ENCODE results near the gene ELMO3. TPM values are rescaled to one million over a fixed set of nuclear protein-coding genes. Genes with fewer than 3 reads are reported as not detected.

ELMO3 gene
- total RNA-seq, 1 donor from 2014 or later: 0.80 TPM

GRCh38 chr16:67230809-67231660, 32.1 kb downstream of the ELMO3 start:
- Histone ChIP-seq H3K27ac (replicated peaks) (no peak overlapping the region), H3K9me3 (replicated peaks) (no peaks in the 10 kb centered on the region), H3K27me3 (ENCODE audit: low read depth) (no peaks in the 10 kb centered on the region), H3K4me3 (no peak overlapping the region), H3K36me3 (peaks cover 79% of the 10 kb centered on the region), H3K4me1 (peaks cover 24% of the 10 kb centered on the region)
- DNase-seq: no peak
- no peak for TF ChIP-seq CTCF (IDR thresholded peaks at IDR 0.05; ENCODE audit: borderline replicate concordance)
- intact Hi-C loops (cut with micrococcal nuclease): no loop called here

- no peak for DNase-seq
- no peaks in the 10 kb centered on the region for H3K27me3 ChIP-seq (ENCODE audit: low read depth)
- peaks cover 97% of the 10 kb centered on the region for H3K36me3 ChIP-seq
- H3K4me3 ChIP-seq: no peak overlapping the region
- no peak for TF ChIP-seq CTCF (IDR thresholded peaks at IDR 0.05; ENCODE audit: borderline replicate concordance)
- H3K4me1 ChIP-seq: no peaks in the 10 kb centered on the region
- H3K27ac ChIP-seq (replicated peaks): no peak overlapping the region
- intact Hi-C loops (cut with micrococcal nuclease): no loop called here
- H3K9me3 ChIP-seq (replicated peaks): no peaks in the 10 kb centered on the region
Measured at GRCh38 chr16:67233596-67233995, 34.7 kb downstream of the ELMO3 start.

- Histone ChIP-seq H3K9me3 (replicated peaks) (no peaks in the 10 kb centered on the region), H3K27me3 (ENCODE audit: low read depth) (no peaks in the 10 kb centered on the region), H3K4me1 (no peaks in the 10 kb centered on the region), H3K4me3 (no peak overlapping the region), H3K27ac (replicated peaks) (no peak overlapping the region), H3K36me3 (peaks cover 97% of the 10 kb centered on the region)
- no peak for TF ChIP-seq CTCF (IDR thresholded peaks at IDR 0.05; ENCODE audit: borderline replicate concordance)
- intact Hi-C loops (cut with micrococcal nuclease): no loop called here
- DNase-seq: no peak
Measured at GRCh38 chr16:67234180-67234597, 35.3 kb downstream of the ELMO3 start.

- H3K27me3 ChIP-seq (ENCODE audit: low read depth): no peaks in the 10 kb centered on the region
- H3K27ac ChIP-seq (replicated peaks): no peak overlapping the region
- peaks cover 87% of the 10 kb centered on the region for H3K36me3 ChIP-seq
- DNase-seq: no peak
- H3K9me3 ChIP-seq (replicated peaks): no peaks in the 10 kb centered on the region
- H3K4me3 ChIP-seq: no peak overlapping the region
- intact Hi-C loops (cut with micrococcal nuclease): no loop called here
- peaks cover 13% of the 10 kb centered on the region for H3K4me1 ChIP-seq
- no peak for TF ChIP-seq CTCF (IDR thresholded peaks at IDR 0.05; ENCODE audit: borderline replicate concordance)
Measured at GRCh38 chr16:67235816-67236562, 37.1 kb downstream of the ELMO3 start.

GRCh38 chr16:67236563-67237395, 37.8 kb downstream of the ELMO3 start:
- H3K27ac ChIP-seq (replicated peaks): no peak overlapping the region
- no peaks in the 10 kb centered on the region for H3K27me3 ChIP-seq (ENCODE audit: low read depth)

More at GRCh38 chr16:67236563-67237395, 37.8 kb downstream of the ELMO3 start:
- intact Hi-C loops (cut with micrococcal nuclease): no loop called here
- TF ChIP-seq CTCF (IDR thresholded peaks at IDR 0.05; ENCODE audit: borderline replicate concordance): no peak
- peaks cover 79% of the 10 kb centered on the region for H3K36me3 ChIP-seq
- no peaks in the 10 kb centered on the region for H3K9me3 ChIP-seq (replicated peaks)
- H3K4me3 ChIP-seq: no peak overlapping the region
- DNase-seq: no peak
- H3K4me1 ChIP-seq: peaks cover 21% of the 10 kb centered on the region

All from left ventricle myocardium inferior (tissue), 1 donor.